ENCODE results near the gene KLHL3. TPM values are rescaled to one million over a fixed set of nuclear protein-coding genes. Genes with fewer than 3 reads are reported as not detected.

The KLHL3 gene
- total and polyA plus RNA-seq, 12 donors: 12.4 to 37.4 (median 23.7) TPM

GRCh38 chr5:137618476-137618875, 117.4 kb downstream of the KLHL3 start:
- DNase-seq (no peak), ATAC-seq (no peak)
- whole genome bisulfite sequencing, 2 donors: 90 to 92% methylated on average over 7 of the region's 7 CpGs
- H3K36me3 ChIP-seq: peaks cover 0 to 36% (median 0%) of the 10 kb centered on the region in 9 donors
- no peaks in the 10 kb centered on the region for H3K9me3 ChIP-seq
- no peak overlapping the region for H3K27ac ChIP-seq
- H3K4me3 ChIP-seq: no peak overlapping the region
- peaks cover 7 to 46% (median 40%) of the 10 kb centered on the region in 9 donors for H3K4me1 ChIP-seq
- intact Hi-C loops (cut with DNase I): no loop called here
- no peaks in the 10 kb centered on the region for H3K27me3 ChIP-seq
- no peak for TF ChIP-seq CTCF (IDR thresholded peaks at IDR 0.05)

- no peak for ATAC-seq
- no peak for DNase-seq
- H3K27ac ChIP-seq: no peak overlapping the region
Observed at GRCh38 chr5:137617528-137618205, 118.2 kb downstream of the KLHL3 start.

GRCh38 chr5:137616046-137616445, 119.8 kb downstream of the KLHL3 start:
- WGBS, 2 donors: 86 to 87% methylated on average over 5 of the region's 5 CpGs
- no peak for DNase-seq
- Histone ChIP-seq H3K36me3 (peaks cover 0 to 21% (median 0%) of the 10 kb centered on the region in 9 donors), H3K27ac (no peak overlapping the region), H3K4me3 (no peak overlapping the region), H3K4me1 (peaks cover 7 to 22% (median 17%) of the 10 kb centered on the region in 9 donors), H3K9me3 (no peaks in the 10 kb centered on the region), H3K27me3 (no peaks in the 10 kb centered on the region)
- TF ChIP-seq CTCF (IDR thresholded peaks at IDR 0.05): no peak
- intact Hi-C loops (cut with DNase I): no loop called here
- no peak for ATAC-seq

More at GRCh38 chr5:137617528-137618205, 118.2 kb downstream of the KLHL3 start:
- no peak for TF ChIP-seq CTCF (IDR thresholded peaks at IDR 0.05)
- H3K36me3 ChIP-seq: peaks cover 0 to 30% (median 0%) of the 10 kb centered on the region in 9 donors
- H3K4me3 ChIP-seq: no peak overlapping the region
- no peaks in the 10 kb centered on the region for H3K9me3 ChIP-seq
- H3K27me3 ChIP-seq: no peaks in the 10 kb centered on the region
- intact Hi-C loops (cut with DNase I): no loop called here
- peaks cover 7 to 38% (median 32%) of the 10 kb centered on the region in 9 donors for H3K4me1 ChIP-seq
- WGBS, 2 donors: 94 to 95% methylated on average over 7 of the region's 7 CpGs

GRCh38 chr5:137615171-137615775, 120.6 kb downstream of the KLHL3 start:
- intact Hi-C loops (cut with DNase I): no loop called here
- WGBS, 2 donors: 88 to 89% methylated on average over 5 of the region's 5 CpGs
- no peaks in the 10 kb centered on the region for H3K27me3 ChIP-seq
- no peaks in the 10 kb centered on the region for H3K9me3 ChIP-seq
- peaks cover 0 to 13% (median 0%) of the 10 kb centered on the region in 9 donors for H3K36me3 ChIP-seq
- H3K27ac ChIP-seq: no peak overlapping the region
- peaks cover 7 to 16% (median 14%) of the 10 kb centered on the region in 9 donors for H3K4me1 ChIP-seq
- TF ChIP-seq CTCF (IDR thresholded peaks at IDR 0.05): no peak
- DNase-seq (no peak), ATAC-seq (no peak)
- no peak overlapping the region for H3K4me3 ChIP-seq

Data from heart right ventricle (tissue), 16 donors.